ENCODE data around the gene DUOX1.

GRCh38 chr15:45116006-45116481 lies 13.8 kb upstream of the DUOX1 start:
- TF ChIP-seq CTCF (conservative IDR thresholded peaks at IDR 0.05; ENCODE audit: low read length) = no peak
- TF ChIP-seq EZH2phosphoT487 (IDR thresholded peaks at IDR 0.05; ENCODE audit: borderline replicate concordance) = no peak
